Measurements from ENCODE around the gene BATF. TPM values are rescaled to one million over a fixed set of nuclear protein-coding genes. Genes with fewer than 3 reads are reported as not detected.

BATF gene
- polyA plus RNA-seq, 1 of the 3 experiments (the other 2 are of a cell fraction), result not detected

DNA sequence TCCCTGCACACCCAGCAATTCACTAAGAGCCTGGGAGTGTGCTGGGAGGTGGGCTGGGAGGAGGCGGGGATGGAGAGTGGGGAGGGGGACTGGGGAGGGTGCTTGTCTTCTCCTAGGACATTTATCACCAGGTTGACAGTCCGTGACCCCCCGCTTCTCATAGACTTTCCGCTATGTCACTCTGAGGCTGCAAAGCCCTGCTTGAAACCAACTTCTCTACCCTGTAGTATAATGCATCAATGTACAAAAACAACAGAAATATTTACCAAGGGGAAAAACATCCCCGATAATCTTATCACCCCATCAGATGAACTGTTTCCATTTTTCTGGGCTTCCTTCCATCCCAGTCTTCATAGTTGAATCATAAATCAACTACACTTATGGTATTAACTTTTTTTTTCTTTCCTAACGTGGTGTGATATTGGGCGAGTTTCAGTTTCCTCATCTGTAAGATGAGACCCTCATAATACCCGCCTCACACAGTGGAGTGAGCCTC lies 28.6 kb upstream of the BATF start:
- Histone ChIP-seq H3K27ac (ENCODE audit: low read depth in 2 of 2, low read length in 1 of 2) (no peak overlapping the region), H3F3A (replicated peaks; ENCODE audit: insufficient read depth) (peaks cover 3% of the 10 kb centered on the region), H3K9me2 (no peaks in the 10 kb centered on the region), H3K27me3 (ENCODE audit: insufficient read depth) (no peaks in the 10 kb centered on the region), H3K79me2 (ENCODE audit: insufficient read depth) (no peaks in the 10 kb centered on the region), H3K9me3 (no peaks in the 10 kb centered on the region), H2AFZ (ENCODE audit: low read depth) (no peak overlapping the region), H3K4me1 (ENCODE audit: control insufficient read depth in 1 of 2, insufficient read depth in 2 of 2, low read depth in 1 of 2, low read length in 1 of 2) (no peaks in the 10 kb centered on the region), H3K4me2 (peak overlapping the region; percentile 33), H4K20me1 (ENCODE audit: insufficient read depth) (no peaks in the 10 kb centered on the region), H3K9ac (no peak overlapping the region), H3K36me3 (replicated peaks in 1 of 2; ENCODE audit: control insufficient read depth in 1 of 2, insufficient read depth in 2 of 2, low read length in 1 of 2) (no peaks in the 10 kb centered on the region), H3K4me3 (ENCODE audit: low read depth in 2 of 2, low read length in 1 of 2) (no peak overlapping the region)
- ChIA-PET CTCF (interaction anchor here (10.4 kb wide), 1 partner anchor 185 kb away, joined by 291 read pairs; no protein-coding TSS in a partner anchor), POLR2A (no interaction called here)
- no peak for TF ChIP-seq SIN3A (IDR thresholded peaks at IDR 0.05; ENCODE audit: borderline replicate concordance, low read depth, low read length)
- TF ChIP-seq, protein P1, sequence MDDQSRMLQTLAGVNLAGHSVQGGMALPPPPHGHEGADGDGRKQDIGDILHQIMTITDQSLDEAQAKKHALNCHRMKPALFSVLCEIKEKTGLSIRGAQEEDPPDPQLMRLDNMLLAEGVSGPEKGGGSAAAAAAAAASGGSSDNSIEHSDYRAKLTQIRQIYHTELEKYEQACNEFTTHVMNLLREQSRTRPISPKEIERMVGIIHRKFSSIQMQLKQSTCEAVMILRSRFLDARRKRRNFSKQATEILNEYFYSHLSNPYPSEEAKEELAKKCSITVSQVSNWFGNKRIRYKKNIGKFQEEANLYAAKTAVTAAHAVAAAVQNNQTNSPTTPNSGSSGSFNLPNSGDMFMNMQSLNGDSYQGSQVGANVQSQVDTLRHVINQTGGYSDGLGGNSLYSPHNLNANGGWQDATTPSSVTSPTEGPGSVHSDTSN (IDR thresholded peaks at IDR 0.05), result peak; percentile 26; the same call in 1 of the 2 replicates
- DNase-seq, result no peak
- WGBS (ENCODE audit: low lambda C conversion rate), result 51% methylated on average over 7 of the region's 8 CpGs

DNA sequence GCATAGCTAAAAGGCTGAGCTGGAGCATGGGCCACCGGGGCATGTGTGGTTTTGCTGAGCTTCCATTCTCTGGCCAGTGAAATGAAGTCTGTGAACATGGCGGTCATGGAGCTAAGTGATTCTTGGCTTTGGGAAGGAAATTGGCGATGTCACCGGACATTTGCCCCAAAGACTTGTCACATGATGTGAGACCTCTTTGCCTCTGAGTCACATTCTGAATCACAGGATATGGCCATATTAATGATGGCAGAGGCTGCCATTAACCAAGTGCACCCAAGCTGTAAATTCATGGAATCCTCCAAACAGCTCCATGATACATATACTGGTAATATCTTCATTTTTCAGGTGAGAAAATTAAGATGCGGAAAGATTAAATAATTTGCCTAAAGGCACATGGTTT lies 27.4 kb upstream of the BATF start:
- H3F3A ChIP-seq (replicated peaks; ENCODE audit: insufficient read depth), result peaks cover 3% of the 10 kb centered on the region
- POLR2A ChIA-PET, result no interaction called here
- no peaks in the 10 kb centered on the region for H3K27me3 ChIP-seq (ENCODE audit: insufficient read depth)
- no peak overlapping the region for H3K27ac ChIP-seq (ENCODE audit: low read depth in 2 of 2, low read length in 1 of 2)
- H4K20me1 ChIP-seq (ENCODE audit: insufficient read depth), result no peaks in the 10 kb centered on the region
- WGBS (ENCODE audit: low lambda C conversion rate), result 67% methylated on average over 5 of the region's 5 CpGs
- CTCF ChIA-PET, result interaction anchor here (0.9 to 3.3 kb wide), 3 partner anchors 26 to 187 kb away, joined by 3 to 24 read pairs (median 8); no protein-coding TSS in a partner anchor
- no peaks in the 10 kb centered on the region for H3K9me3 ChIP-seq
- no peak overlapping the region for H3K4me3 ChIP-seq (ENCODE audit: low read depth in 2 of 2, low read length in 1 of 2)
- H2AFZ ChIP-seq (ENCODE audit: low read depth), result no peak overlapping the region
- no peak for TF ChIP-seq NRF1 (IDR thresholded peaks at IDR 0.05; ENCODE audit: low read depth, low read length)
- TF ChIP-seq, protein P2, sequence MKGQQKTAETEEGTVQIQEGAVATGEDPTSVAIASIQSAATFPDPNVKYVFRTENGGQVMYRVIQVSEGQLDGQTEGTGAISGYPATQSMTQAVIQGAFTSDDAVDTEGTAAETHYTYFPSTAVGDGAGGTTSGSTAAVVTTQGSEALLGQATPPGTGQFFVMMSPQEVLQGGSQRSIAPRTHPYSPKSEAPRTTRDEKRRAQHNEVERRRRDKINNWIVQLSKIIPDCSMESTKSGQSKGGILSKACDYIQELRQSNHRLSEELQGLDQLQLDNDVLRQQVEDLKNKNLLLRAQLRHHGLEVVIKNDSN (IDR thresholded peaks at IDR 0.05; ENCODE audit: borderline replicate concordance, low read depth), result peak; percentile 15; the same call in 1 of the 2 replicates
- H3K4me2 ChIP-seq, result no peak overlapping the region
- no peak overlapping the region for H3K9ac ChIP-seq
- no peaks in the 10 kb centered on the region for H3K4me1 ChIP-seq (ENCODE audit: control insufficient read depth in 1 of 2, insufficient read depth in 2 of 2, low read depth in 1 of 2, low read length in 1 of 2)
- H3K36me3 ChIP-seq (replicated peaks in 1 of 2; ENCODE audit: control insufficient read depth in 1 of 2, insufficient read depth in 2 of 2, low read length in 1 of 2), result no peaks in the 10 kb centered on the region
- no peaks in the 10 kb centered on the region for H3K9me2 ChIP-seq
- H3K79me2 ChIP-seq (ENCODE audit: insufficient read depth), result no peaks in the 10 kb centered on the region
- DNase-seq, result no peak

DNA sequence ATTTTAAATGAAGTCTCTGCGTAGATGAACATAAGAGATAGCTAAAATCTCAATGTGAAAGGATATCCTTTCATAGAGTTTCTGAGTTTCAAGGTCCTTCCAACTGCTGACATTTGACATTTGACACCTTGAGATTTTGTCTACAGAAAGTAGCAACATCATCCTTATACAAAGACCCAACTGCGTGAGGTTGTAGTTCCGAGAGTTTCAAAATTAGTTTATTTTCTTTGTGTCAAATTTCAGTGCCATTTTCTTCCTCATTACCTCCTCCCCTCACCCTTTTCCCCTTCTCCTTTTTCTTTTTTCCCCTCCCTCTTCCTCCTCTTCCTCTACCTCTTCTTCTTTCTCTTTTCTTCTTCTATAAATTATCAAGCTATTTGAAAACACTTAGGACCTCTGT lies 26.9 kb upstream of the BATF start:
- Histone ChIP-seq H2AFZ (ENCODE audit: low read depth) (no peak overlapping the region), H3K79me2 (ENCODE audit: insufficient read depth) (no peaks in the 10 kb centered on the region), H4K20me1 (ENCODE audit: insufficient read depth) (no peaks in the 10 kb centered on the region), H3K9ac (no peak overlapping the region), H3K27ac (ENCODE audit: low read depth in 2 of 2, low read length in 1 of 2) (no peak overlapping the region), H3K27me3 (ENCODE audit: insufficient read depth) (no peaks in the 10 kb centered on the region), H3K9me3 (no peaks in the 10 kb centered on the region), H3K4me3 (ENCODE audit: low read depth in 2 of 2, low read length in 1 of 2) (no peak overlapping the region), H3K4me1 (ENCODE audit: control insufficient read depth in 1 of 2, insufficient read depth in 2 of 2, low read depth in 1 of 2, low read length in 1 of 2) (no peaks in the 10 kb centered on the region), H3K4me2 (no peak overlapping the region), H3K9me2 (no peaks in the 10 kb centered on the region), H3K36me3 (replicated peaks in 1 of 2; ENCODE audit: control insufficient read depth in 1 of 2, insufficient read depth in 2 of 2, low read length in 1 of 2) (no peaks in the 10 kb centered on the region), H3F3A (replicated peaks; ENCODE audit: insufficient read depth) (peaks cover 3% of the 10 kb centered on the region)
- CTCF ChIA-PET, result interaction anchor here (0.7 to 3.3 kb wide), 5 partner anchors 26 to 188 kb away, joined by 3 to 24 read pairs (median 4); no protein-coding TSS in a partner anchor
- DNase-seq, result no peak
- 95% methylated on average over 3 of the region's 3 CpGs for WGBS (ENCODE audit: low lambda C conversion rate)
- POLR2A ChIA-PET, result no interaction called here
- TF ChIP-seq GATA2 (CRISPR knock-in tag; IDR thresholded peaks at IDR 0.05), result no peak
- TF ChIP-seq ELF1 (IDR thresholded peaks at IDR 0.05), result no peak
- TF ChIP-seq, protein P3, sequence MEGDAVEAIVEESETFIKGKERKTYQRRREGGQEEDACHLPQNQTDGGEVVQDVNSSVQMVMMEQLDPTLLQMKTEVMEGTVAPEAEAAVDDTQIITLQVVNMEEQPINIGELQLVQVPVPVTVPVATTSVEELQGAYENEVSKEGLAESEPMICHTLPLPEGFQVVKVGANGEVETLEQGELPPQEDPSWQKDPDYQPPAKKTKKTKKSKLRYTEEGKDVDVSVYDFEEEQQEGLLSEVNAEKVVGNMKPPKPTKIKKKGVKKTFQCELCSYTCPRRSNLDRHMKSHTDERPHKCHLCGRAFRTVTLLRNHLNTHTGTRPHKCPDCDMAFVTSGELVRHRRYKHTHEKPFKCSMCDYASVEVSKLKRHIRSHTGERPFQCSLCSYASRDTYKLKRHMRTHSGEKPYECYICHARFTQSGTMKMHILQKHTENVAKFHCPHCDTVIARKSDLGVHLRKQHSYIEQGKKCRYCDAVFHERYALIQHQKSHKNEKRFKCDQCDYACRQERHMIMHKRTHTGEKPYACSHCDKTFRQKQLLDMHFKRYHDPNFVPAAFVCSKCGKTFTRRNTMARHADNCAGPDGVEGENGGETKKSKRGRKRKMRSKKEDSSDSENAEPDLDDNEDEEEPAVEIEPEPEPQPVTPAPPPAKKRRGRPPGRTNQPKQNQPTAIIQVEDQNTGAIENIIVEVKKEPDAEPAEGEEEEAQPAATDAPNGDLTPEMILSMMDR (IDR thresholded peaks at IDR 0.05), result no peak
- TF ChIP-seq TCF12 (IDR thresholded peaks at IDR 0.05), result no peak
- TF ChIP-seq, protein P4, sequence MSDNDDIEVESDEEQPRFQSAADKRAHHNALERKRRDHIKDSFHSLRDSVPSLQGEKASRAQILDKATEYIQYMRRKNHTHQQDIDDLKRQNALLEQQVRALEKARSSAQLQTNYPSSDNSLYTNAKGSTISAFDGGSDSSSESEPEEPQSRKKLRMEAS (IDR thresholded peaks at IDR 0.05; ENCODE audit: low read depth), result no peak
- no peak for TF ChIP-seq TEAD4 (IDR thresholded peaks at IDR 0.05; ENCODE audit: borderline replicate concordance, insufficient read depth)
- TF ChIP-seq EZH2phosphoT487 (IDR thresholded peaks at IDR 0.05; ENCODE audit: borderline replicate concordance, low read depth), result no peak
- no peak for TF ChIP-seq FOXM1 (IDR thresholded peaks at IDR 0.05; ENCODE audit: low read depth)
- TF ChIP-seq, protein P2 (IDR thresholded peaks at IDR 0.05; ENCODE audit: borderline replicate concordance, low read depth), result no peak
- TF ChIP-seq RAD21 (IDR thresholded peaks at IDR 0.05; ENCODE audit: low read length), result no peak
- TF ChIP-seq, protein P5, sequence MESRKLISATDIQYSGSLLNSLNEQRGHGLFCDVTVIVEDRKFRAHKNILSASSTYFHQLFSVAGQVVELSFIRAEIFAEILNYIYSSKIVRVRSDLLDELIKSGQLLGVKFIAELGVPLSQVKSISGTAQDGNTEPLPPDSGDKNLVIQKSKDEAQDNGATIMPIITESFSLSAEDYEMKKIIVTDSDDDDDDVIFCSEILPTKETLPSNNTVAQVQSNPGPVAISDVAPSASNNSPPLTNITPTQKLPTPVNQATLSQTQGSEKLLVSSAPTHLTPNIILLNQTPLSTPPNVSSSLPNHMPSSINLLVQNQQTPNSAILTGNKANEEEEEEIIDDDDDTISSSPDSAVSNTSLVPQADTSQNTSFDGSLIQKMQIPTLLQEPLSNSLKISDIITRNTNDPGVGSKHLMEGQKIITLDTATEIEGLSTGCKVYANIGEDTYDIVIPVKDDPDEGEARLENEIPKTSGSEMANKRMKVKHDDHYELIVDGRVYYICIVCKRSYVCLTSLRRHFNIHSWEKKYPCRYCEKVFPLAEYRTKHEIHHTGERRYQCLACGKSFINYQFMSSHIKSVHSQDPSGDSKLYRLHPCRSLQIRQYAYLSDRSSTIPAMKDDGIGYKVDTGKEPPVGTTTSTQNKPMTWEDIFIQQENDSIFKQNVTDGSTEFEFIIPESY (IDR thresholded peaks at IDR 0.05; ENCODE audit: borderline replicate concordance, low read depth), result no peak
- TF ChIP-seq GABPA (IDR thresholded peaks at IDR 0.05; ENCODE audit: low read depth), result no peak
